CD14-positive monocyte (primary cell): ENCODE results near the gene SIM1. TPM values are rescaled to one million over a fixed set of nuclear protein-coding genes. Genes with fewer than 3 reads are reported as not detected.

Experiments
- DNase-seq, 3 donors: peaks; one replicate each; pipeline ENCODE4 v3.0.0-alpha.2; 2011 to 2022
- H2AFZ ChIP-seq: 2 replicates; pipeline ENCODE4 v1.6.0; 2012; ENCODE audit warnings: mild to moderate bottlenecking, low read depth, low read length, inconsistent platforms; ENCODE audit not compliant: insufficient read depth, poor library complexity, severe bottlenecking
- H3K27ac ChIP-seq, 2 donors: 1 replicate in 1 of 2; 2 replicates in 1 of 2; pipeline ENCODE4 v1.5.1; 2012 to 2013; ENCODE audit warnings: low read length in 2 of 2, control low read depth in 1 of 2, inconsistent platforms in 1 of 2, low read depth in 1 of 2, mild to moderate bottlenecking in 1 of 2
- H3K27me3 ChIP-seq, 2 donors: one replicate each; pipeline versions ENCODE4 v1.6.0 to v1.6.1; 2011 to 2013; ENCODE audit warnings: low read length in 2 of 2; ENCODE audit not compliant: control insufficient read depth in 2 of 2, insufficient read depth in 2 of 2
- H3K36me3 ChIP-seq, 2 donors: replicated peaks in 1 of 2; 1 replicate in 1 of 2; 2 replicates in 1 of 2; pipeline versions ENCODE4 v1.5.1 to v1.6.1; 2012 to 2013; ENCODE audit warnings: low read length in 2 of 2, control low read depth in 1 of 2, inconsistent platforms in 1 of 2, mild to moderate bottlenecking in 1 of 2; ENCODE audit not compliant: insufficient read depth in 2 of 2, control insufficient read depth in 1 of 2
- H3K4me1 ChIP-seq, 2 donors: 1 replicate in 1 of 2; 2 replicates in 1 of 2; pipeline versions ENCODE4 v1.5.1 to v1.6.1; 2012 to 2013; ENCODE audit warnings: low read length in 2 of 2, control low read depth in 1 of 2, inconsistent platforms in 1 of 2, mild to moderate bottlenecking in 1 of 2, moderate library complexity in 1 of 2; ENCODE audit not compliant: insufficient read depth in 2 of 2, control insufficient read depth in 1 of 2
- H3K4me2 ChIP-seq: replicated peaks from 2 replicates; pipeline ENCODE3; 2012; ENCODE audit warnings: low read length, moderate library complexity, mild to moderate bottlenecking; ENCODE audit not compliant: poor library complexity, severe bottlenecking; ENCODE audit errors: extremely low read depth
- H3K4me3 ChIP-seq, 3 experiments: fragments of 200-600 bp in 1 of 3; sonication (generic) in 1 of 3; replicated peaks in 1 of 3; 1 replicate in 2 of 3; 2 replicates in 1 of 3; pipeline ENCODE4 v1.5.1; 2011 to 2013; ENCODE audit warnings: low read length in 3 of 3, mild to moderate bottlenecking in 3 of 3, control low read depth in 2 of 3, low read depth in 2 of 3, inconsistent platforms in 1 of 3, moderate library complexity in 1 of 3
- H3K79me2 ChIP-seq: 2 replicates; pipeline ENCODE4 v1.6.0; 2012; ENCODE audit warnings: mild to moderate bottlenecking, control low read depth, inconsistent platforms, low read length, moderate library complexity; ENCODE audit not compliant: insufficient read depth
- H3K9ac ChIP-seq: 2 replicates; pipeline ENCODE4 v1.6.0; 2017; ENCODE audit warnings: low read length, mild to moderate bottlenecking; ENCODE audit not compliant: insufficient read depth, poor library complexity, severe bottlenecking
- H3K9me3 ChIP-seq, 2 donors: replicated peaks in 1 of 2; 1 replicate in 1 of 2; 2 replicates in 1 of 2; pipeline versions ENCODE4 v1.5.1 to v1.6.1; 2012 to 2013; ENCODE audit warnings: low read length in 2 of 2, control low read depth in 1 of 2; ENCODE audit not compliant: control insufficient read depth in 1 of 2, insufficient read depth in 1 of 2
- H4K20me1 ChIP-seq: 2 replicates; pipeline ENCODE4 v1.6.0; 2012; ENCODE audit warnings: mild to moderate bottlenecking, low read length, control low read depth, moderate library complexity; ENCODE audit not compliant: insufficient read depth
- H3K27ac Mint-ChIP-seq, 7 donors: one replicate each; pipeline ENCODE4 v1.8.0; 2020; ENCODE audit warnings: mild to moderate bottlenecking in 7 of 7, mixed read lengths in 7 of 7, moderate library complexity in 6 of 7, inconsistent platforms in 2 of 7
- H3K27me3 Mint-ChIP-seq, 3 donors: one replicate each; pipeline ENCODE4 v1.8.0; 2021 to 2022; ENCODE audit warnings: low read depth in 3 of 3, mild to moderate bottlenecking in 3 of 3, mixed read lengths in 3 of 3, moderate library complexity in 3 of 3, inconsistent platforms in 1 of 3
- H3K36me3 Mint-ChIP-seq, 2 donors: one replicate each; pipeline ENCODE4 v1.8.0; 2020; ENCODE audit warnings: mixed read lengths in 2 of 2, inconsistent platforms in 1 of 2, mild to moderate bottlenecking in 1 of 2
- H3K4me1 Mint-ChIP-seq: one replicate; pipeline ENCODE4 v1.8.0; 2020; ENCODE audit warnings: mild to moderate bottlenecking, mixed read lengths
- H3K4me3 Mint-ChIP-seq, 2 donors: one replicate each; pipeline ENCODE4 v1.8.0; 2020; ENCODE audit warnings: mild to moderate bottlenecking in 2 of 2, mixed read lengths in 2 of 2, moderate library complexity in 1 of 2
- H3K9me3 Mint-ChIP-seq, 7 donors: one replicate each; pipeline ENCODE4 v1.8.0; 2020 to 2022; ENCODE audit warnings: mixed read lengths in 7 of 7, mild to moderate bottlenecking in 6 of 7, moderate library complexity in 6 of 7, inconsistent platforms in 2 of 7
- WGBS: methylation state at CpG from one replicate; pipeline ENCODE4 v1.1.5; 2013; ENCODE audit warnings: missing lambda C conversion rate; ENCODE audit not compliant: insufficient coverage; 5-methylcytosine and 5-hydroxymethylcytosine counted together
- intact Hi-C, 2 donors: fragments of 100-400 bp; cut with micrococcal nuclease; formaldehyde crosslinking; loops; one replicate each; pipeline versions ENCODE4 v1.15.0 to v1.15.1; 2023
- polyA plus RNA-seq, 3 donors: library from polyadenylated mRNA; depleted of rRNA in 1 of 3; unstranded in 2 of 3; stranded (reverse) in 1 of 3; fragments of 300-500 nt in 2 of 3; fragments of >200 nt in 1 of 3; fragmentation: Illumina TruSeq in 2 of 3; gene quantifications; 1 replicate in 2 of 3; 2 replicates in 1 of 3; pipeline ENCODE4 v1.2.3, GENCODE V29; 2012 to 2021
- TF ChIP-seq, protein P1 (sequence below): fragments of 200-600 bp; IDR thresholded peaks from one replicate; pipeline ENCODE4 v1.8.0; 2022; ENCODE audit warnings: antibody characterized with exemption, mild to moderate bottlenecking

The SIM1 gene
- polyA plus RNA-seq, 3 donors, result not detected

- Histone ChIP-seq H2AFZ (no peak overlapping the region), H3K4me2 (no peak overlapping the region), H3K9ac (no peak overlapping the region), H3K27me3 (no peaks in the 10 kb centered on the region), H3K4me1 (no peaks in the 10 kb centered on the region), H3K4me3 (no peak overlapping the region), H3K9me3 (no peaks in the 10 kb centered on the region), H3K79me2 (no peaks in the 10 kb centered on the region), H3K36me3 (no peaks in the 10 kb centered on the region), H3K27ac (no peak overlapping the region), H4K20me1 (no peaks in the 10 kb centered on the region)
- no peak overlapping the region for H3K4me3 Mint-ChIP-seq
- peaks cover 2% of the 10 kb centered on the region for H3K4me1 Mint-ChIP-seq
- DNase-seq, result no peak
- H3K27ac Mint-ChIP-seq, result no peak overlapping the region
- TF ChIP-seq, protein P1, sequence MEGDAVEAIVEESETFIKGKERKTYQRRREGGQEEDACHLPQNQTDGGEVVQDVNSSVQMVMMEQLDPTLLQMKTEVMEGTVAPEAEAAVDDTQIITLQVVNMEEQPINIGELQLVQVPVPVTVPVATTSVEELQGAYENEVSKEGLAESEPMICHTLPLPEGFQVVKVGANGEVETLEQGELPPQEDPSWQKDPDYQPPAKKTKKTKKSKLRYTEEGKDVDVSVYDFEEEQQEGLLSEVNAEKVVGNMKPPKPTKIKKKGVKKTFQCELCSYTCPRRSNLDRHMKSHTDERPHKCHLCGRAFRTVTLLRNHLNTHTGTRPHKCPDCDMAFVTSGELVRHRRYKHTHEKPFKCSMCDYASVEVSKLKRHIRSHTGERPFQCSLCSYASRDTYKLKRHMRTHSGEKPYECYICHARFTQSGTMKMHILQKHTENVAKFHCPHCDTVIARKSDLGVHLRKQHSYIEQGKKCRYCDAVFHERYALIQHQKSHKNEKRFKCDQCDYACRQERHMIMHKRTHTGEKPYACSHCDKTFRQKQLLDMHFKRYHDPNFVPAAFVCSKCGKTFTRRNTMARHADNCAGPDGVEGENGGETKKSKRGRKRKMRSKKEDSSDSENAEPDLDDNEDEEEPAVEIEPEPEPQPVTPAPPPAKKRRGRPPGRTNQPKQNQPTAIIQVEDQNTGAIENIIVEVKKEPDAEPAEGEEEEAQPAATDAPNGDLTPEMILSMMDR, result no peak
- H3K27me3 Mint-ChIP-seq, result no peaks in the 10 kb centered on the region
- no CpG with 5 or more reads among the region's 2 CpGs for WGBS
- H3K36me3 Mint-ChIP-seq, result no peaks in the 10 kb centered on the region
- peaks cover 0 to under 1% (median 0%) of the 10 kb centered on the region in 7 donors for H3K9me3 Mint-ChIP-seq
- intact Hi-C loops, result no loop called here
These were observed 86.1 kb downstream of the SIM1 start for GRCh38 chr6:100378576-100378975.

- no peaks in the 10 kb centered on the region for H3K9me3 ChIP-seq
- no peak for DNase-seq
- H3K79me2 ChIP-seq, result no peaks in the 10 kb centered on the region
- Mint-ChIP-seq H3K36me3 (no peaks in the 10 kb centered on the region), H3K4me3 (no peak overlapping the region), H3K9me3 (peaks cover 0 to 3% (median 0%) of the 10 kb centered on the region in 7 donors), H3K27ac (no peak overlapping the region), H3K4me1 (peaks cover 5% of the 10 kb centered on the region), H3K27me3 (peaks cover 0 to 2% (median 2%) of the 10 kb centered on the region in 3 donors)
- 10% methylated on average over 3 of the region's 3 CpGs for WGBS
- no peaks in the 10 kb centered on the region for H3K36me3 ChIP-seq
- TF ChIP-seq, protein P1, result no peak
- no peak overlapping the region for H3K27ac ChIP-seq
- intact Hi-C loops, result no loop called here
- no peaks in the 10 kb centered on the region for H3K4me1 ChIP-seq
- H3K9ac ChIP-seq, result no peak overlapping the region
- H3K4me3 ChIP-seq, result no peak overlapping the region
- no peaks in the 10 kb centered on the region for H3K27me3 ChIP-seq
- H4K20me1 ChIP-seq, result no peaks in the 10 kb centered on the region
- H3K4me2 ChIP-seq, result no peak overlapping the region
- H2AFZ ChIP-seq, result no peak overlapping the region
These were observed 88.6 kb downstream of the SIM1 start for GRCh38 chr6:100376103-100376502.
